Endometrium (tissue), 2 donors: Measurements from ENCODE around the gene TSPAN15.
"Not testable (repeated sequence)": the region's sequence is repeated elsewhere in the genome, so short reads cannot be mapped to it uniquely, and the experiment has no call there.

Source experiments
- FAIRE-seq: peaks from 2 replicates; lab custom pipeline; 2012; peaks lifted over from hg19 to GRCh38; lab: Jason Lieb, UNC
- donor health status: control.
- donor health status: control.

TSPAN15 gene

DNA sequence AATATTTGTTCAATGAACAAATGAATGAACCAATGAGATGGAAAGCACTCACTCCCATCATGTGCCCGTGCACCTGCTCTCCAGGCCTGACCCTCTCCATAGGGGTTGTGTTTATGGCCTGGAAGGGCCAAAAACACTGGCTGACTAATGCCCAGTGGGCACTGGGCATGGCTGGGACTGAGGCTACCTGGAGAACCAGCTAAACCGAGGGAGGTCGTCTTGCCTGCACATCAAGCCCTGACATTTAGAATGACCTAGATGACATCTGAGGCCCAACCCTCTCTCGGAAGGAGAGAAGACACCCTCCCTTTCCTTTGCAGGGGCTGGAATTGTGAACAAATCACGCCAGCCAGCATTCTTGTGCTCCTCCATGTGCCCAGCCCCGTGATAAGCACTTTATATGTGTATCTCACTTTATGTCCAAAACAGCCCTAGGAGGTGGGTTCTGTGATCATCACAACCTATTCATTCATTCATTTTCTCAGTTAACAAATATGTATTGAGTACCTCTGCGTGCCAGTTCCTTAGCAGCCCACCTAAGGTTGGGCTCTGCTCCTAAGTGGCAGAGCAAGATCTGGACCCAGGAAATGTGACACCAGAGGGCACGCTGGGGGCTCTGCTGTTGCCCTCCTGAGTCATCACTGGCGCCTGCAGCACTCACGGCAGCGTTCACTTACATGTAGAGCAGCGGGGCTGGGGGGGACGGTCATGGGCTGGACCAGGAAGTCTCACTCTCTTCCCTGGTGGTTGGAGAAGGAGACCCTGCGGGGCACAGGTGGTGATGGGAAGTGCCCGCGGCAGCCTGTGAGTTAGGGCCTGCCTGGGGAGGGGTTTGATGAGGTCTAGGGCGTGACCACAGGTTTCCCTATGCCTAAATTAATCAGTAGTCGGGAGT is 52.0 kb downstream of the TSPAN15 start:
- no peak for FAIRE-seq

DNA sequence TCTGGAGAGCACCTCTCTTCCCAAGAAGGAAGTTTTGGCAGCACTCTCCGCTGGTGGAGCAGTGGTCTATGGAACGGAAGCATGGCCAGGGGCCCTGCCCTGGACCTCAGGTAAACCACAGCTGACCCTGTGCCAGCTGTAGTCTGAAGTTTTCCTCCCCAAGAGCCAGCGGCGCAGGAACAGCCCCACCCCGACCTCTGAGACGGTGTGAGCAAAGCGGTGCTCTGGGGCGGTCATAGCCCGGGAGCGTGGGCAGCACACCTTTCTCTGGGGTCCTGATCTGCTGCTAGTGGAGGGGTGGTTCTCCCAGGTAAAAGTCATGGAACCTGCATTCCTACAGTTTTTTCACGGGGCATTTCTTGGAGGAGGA is 52.6 kb downstream of the TSPAN15 start:
- FAIRE-seq, result no peak

DNA sequence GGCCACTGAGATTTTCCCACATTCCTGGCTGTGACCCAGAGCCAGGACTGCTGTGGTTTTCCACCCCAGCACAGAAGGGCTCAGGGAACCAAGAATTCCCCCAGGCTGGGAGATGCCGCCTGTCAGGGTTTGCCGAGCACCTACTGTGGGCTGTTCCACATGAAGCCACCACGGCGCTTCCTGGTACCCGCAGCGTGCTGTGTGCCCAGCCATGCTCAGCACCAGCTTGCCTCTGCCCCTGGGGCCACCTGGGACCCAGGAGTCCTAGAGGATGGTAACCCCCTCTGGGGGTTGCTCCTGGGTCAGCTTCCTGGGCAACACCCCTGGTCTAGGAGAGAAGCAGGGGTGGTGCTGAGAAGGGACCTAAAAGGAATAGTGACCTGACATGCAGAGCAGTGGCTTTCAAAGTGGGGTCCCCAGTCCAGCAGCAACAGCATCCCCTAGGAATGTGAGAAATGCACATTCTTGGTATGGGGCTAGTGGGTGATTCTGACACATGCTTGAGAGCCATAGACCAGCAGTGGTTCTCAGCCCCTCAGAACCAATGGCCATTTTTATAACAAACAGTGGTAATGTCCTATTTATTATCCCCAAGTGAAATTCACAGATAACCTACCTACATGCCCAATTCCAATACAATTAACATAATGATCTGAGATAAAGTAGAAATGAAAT is 53.4 kb downstream of the TSPAN15 start:
- FAIRE-seq, result no peak

DNA sequence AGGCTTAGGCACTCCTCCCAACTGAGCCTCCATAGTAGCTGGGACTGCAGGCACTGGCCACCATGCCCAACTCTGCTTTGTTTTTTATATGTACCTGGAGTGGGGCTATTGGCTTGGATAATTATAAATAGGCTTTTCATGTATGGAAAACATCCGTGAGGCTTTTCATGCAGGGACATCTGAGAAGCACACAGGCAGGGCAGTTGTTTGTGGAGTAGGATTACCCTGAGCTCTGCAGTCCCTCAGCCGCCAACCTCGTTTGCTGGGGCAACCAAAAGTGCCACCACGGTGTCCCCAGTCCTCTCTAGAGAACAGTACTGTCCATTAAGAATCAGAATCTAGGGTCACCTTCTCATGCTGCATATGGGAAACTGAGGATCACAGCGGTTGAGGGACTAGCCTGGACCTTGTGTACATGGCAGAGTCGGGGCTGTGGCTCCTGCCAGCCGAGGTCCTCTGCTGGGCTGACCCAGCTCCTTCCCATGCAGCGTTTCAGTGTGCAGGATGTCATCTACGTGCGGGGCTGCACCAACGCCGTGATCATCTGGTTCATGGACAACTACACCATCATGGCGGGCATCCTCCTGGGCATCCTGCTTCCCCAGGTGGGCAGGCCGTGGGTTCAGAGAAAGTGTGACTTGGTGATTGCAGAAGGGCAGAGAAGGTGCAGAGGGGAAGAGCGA is 54.5 kb downstream of the TSPAN15 start:
- no peak for FAIRE-seq

DNA sequence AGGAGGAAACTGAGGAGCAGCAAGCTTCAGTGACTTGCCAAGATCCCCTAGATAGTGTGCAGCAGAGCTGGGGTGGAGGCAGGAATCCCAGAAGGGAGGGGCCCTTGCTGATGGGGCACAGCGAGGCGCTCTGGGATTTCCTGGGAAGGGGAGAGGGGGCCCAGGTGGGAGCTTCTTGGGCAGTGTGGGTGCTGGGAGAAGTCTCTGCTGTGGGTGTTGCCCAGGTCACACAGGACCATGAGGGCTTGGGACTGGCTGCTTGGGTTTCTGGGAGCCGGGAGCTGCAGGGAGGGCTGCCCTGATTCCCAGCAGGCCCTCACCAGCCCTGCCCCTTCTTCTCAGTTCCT is 55.2 kb downstream of the TSPAN15 start:
- no peak for FAIRE-seq

DNA sequence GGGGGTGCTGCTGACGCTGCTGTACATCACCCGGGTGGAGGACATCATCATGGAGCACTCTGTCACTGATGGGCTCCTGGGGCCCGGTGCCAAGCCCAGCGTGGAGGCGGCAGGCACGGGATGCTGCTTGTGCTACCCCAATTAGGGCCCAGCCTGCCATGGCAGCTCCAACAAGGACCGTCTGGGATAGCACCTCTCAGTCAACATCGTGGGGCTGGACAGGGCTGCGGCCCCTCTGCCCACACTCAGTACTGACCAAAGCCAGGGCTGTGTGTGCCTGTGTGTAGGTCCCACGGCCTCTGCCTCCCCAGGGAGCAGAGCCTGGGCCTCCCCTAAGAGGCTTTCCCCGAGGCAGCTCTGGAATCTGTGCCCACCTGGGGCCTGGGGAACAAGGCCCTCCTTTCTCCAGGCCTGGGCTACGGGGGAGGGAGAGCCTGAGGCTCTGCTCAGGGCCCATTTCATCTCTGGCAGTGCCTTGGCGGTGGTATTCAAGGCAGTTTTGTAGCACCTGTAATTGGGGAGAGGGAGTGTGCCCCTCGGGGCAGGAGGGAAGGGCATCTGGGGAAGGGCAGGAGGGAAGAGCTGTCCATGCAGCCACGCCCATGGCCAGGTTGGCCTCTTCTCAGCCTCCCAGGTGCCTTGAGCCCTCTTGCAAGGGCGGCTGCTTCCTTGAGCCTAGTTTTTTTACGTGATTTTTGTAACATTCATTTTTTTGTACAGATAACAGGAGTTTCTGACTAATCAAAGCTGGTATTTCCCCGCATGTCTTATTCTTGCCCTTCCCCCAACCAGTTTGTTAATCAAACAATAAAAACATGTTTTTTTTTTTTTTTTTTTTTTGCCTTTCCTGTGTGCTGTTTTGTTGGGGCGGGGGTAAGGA is 55.8 kb downstream of the TSPAN15 start:
- no peak for FAIRE-seq

DNA sequence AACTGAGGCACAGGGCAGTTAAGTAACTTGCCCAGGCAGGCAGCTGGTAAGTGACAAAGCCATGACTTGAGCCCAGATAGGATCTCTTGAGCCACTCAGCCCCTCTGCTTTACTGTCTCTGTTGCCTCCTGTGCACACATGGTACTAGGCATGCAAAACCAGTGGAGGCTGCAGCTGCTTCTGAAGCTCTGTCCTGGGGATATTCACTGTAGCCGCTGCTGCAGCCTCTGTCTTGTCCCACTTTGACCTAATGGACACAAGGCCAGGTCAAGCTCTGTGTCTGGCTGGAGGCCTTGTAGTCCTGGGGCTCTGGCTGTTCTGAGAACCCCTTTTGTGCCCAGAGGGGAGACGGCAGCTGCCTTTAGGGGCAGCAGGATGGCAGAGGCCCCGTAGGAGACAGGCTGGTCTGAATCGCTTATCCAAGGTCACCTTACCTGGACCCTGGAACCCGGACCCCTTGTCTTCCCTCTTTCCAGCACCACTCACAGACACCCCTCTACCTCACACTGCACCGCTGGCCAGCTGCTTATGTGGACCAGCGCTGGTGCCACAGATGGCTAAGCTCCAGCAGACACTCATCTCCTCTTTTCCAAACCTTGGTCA is 57.6 kb downstream of the TSPAN15 start:
- FAIRE-seq, result no peak

DNA sequence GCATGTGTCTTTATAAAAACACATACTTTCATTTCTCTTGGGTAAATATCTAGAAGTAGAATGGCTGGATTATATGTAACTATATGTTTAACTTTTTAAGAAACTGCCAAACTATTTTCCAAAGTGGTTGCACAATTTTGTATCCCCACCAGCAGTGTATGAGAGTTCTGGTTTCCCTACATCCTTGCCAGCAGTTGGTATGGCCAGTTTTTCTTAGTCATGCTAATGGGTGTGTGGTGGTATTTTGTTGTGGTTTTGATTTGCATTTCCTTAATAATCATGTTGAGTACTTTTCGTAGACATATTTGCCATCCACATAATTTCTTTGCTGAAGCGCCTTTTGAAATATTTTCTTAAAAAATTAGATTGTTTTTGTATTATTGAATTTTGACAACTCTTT is 61.6 kb downstream of the TSPAN15 start:
- FAIRE-seq, result no peak

DNA sequence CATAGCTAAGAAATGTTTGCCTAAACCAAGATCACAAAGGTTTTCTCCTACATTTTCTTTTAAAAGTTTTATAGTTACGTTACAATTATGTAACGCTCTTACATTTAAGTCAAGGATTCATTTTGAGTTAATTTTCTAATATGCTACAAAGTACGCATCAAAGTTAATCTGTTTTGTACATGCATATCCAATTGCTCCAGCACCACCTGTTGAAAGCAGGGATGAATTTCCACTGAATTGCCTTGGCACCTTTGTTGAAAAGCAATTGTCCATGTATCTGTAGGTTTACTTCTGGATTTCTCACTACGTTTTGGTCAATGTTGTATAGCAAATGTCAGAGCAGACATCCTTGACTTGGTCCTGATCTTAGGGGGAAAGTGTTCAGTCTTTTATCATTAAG is 62.4 kb downstream of the TSPAN15 start:
- no peak for FAIRE-seq

DNA sequence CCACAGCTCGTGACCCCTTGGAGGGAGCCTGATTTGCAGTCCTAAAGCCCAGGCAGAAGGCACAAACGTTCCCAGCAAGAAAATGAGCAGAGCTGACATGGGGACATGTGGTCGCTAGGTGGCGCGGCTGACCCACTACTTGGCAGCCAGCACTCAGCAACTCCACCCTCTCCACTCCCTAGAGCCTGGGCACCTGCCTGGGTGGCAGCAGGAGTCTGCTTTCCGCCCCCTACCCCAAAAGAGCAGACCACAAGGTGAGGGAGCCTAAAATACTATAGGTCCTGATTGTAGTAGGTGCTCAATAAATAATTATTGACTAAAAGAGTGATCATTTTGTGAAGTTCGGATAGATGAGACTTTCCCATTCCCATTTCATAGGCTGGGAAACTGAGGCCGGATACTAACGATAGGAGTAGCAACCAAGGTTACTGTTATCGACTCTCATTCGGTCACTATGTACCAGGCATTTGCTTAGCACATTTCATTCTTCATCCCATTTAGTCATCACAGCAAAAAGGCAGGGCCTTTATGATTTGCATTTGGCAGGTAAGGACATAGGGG is 64.5 kb downstream of the TSPAN15 start:
- no peak for FAIRE-seq

DNA sequence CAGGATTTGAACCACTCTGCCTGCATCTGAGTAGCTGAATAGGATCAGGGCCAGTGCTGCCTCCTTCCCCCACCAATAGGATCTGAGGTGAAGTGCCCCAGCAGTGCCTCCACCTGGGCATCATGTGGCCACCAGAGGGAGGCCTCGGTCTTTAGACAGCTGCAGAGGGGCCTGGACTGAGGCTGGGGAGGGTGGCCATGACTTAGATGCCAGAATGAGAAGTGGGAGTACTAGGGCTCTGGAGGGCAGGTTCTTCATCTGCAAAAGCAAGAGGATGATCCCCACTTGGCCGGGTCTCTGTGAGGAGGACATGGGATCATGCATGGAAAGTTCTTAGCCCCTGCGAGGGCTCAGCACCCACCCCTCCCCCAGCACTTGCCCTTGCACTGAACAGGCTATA is 65.1 kb downstream of the TSPAN15 start:
- FAIRE-seq, result no peak

DNA sequence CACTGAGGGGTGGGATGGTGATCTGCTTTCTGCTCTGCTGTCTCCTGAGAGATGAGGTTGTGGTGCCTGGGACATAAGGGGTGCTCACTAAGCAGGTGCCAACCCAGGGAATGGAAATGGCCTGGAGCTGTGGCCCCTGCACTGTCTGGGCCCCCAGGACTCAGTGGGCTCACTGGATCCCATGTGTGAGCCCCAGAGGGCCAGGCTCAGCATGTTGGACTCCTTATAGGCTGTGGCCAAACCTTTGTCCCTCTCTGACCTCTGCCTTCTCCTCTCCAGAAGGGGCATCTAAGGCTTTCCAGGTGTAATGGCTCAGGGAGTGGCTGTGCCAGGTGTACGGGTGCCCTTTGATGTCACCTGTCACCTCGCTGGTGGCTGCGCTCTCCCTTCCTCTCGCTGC is 65.5 kb downstream of the TSPAN15 start:
- no peak for FAIRE-seq

DNA sequence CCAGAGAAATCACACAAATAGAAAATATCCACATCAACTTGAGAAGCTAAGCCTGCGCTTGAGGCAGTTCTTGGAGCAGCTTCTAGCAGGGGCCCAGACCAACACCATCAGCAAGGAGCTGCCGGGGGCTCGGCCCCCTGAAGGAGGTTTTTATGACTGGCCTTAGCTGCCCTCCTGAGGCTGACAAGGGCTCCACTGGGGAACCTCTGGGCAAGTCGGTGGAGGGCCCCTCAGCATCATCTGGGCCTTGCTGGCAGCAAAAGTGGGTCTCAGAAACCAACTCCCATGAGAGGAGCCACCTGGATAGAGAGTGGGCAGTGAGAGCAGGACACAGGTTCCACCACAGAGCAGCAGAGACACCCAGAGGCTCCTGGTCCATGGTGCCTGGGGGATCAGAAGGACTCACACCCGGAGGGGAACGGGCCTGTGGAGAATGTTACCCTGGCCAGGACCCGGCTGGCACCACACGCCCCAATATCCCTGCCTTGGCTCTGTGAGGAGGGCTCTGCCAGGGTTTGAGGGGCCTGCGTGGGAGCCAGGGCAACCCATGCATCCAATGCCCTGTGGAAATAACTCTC is 66.1 kb downstream of the TSPAN15 start:
- FAIRE-seq, result no peak

DNA sequence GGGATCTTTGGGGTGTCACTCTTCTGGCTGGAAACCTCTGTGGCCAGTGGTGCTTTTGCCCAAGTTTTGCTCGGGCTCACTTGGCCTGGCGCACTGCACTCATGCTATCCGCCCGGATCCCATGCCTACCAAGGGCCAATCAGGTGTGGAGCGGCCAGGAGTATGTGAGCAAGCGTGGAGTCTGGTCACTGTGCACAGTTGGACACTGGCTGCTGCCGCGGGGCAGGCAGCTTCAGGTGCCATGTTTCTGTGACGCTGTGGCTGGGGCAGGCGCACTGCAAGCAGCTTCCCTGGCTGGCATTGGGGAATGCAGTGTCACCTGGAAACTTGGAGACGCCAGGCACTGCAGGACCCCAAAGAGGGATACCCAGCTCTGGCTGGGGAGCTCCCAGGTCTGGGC is 76.7 kb downstream of the TSPAN15 start:
- FAIRE-seq, result no peak

DNA sequence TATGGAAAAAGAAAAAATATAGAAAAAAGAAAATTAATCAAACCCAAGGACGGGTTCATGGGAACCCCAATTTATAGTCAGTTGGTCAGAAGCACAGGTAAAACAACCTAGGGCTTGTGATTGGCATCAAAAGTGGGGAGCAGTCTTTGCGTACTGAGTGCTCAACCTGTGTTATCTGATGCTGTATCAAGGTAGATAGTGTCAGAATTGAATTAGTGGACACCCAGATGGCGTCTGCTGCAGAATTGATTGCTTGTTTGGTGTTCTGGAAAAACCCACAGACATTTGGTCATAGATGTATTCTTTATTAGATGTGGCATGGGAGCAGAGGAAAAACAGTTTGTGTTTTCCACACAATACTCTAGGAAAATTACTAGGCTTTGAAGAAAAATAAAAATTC is 82.4 kb downstream of the TSPAN15 start:
- no peak for FAIRE-seq

DNA sequence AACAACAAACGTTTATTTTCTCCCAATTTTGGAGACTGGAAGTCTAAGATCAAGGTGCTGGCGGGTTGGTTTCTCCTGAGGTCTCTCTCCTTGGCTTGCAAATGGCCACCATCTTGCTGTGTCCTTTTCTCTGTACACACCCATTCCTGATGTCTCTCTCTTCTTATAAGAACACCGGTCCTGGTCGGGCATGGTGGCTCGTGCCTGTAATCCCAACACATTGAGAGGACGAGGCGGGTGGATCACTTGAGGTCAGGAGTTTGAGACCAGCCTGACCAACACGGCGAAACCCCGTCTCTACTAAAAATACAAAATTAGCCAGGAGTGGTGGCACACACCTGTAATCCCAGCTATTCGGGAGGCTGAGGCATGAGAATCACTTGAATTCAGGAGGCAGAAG is 85.3 kb downstream of the TSPAN15 start:
- not testable (repeated sequence) for FAIRE-seq

DNA sequence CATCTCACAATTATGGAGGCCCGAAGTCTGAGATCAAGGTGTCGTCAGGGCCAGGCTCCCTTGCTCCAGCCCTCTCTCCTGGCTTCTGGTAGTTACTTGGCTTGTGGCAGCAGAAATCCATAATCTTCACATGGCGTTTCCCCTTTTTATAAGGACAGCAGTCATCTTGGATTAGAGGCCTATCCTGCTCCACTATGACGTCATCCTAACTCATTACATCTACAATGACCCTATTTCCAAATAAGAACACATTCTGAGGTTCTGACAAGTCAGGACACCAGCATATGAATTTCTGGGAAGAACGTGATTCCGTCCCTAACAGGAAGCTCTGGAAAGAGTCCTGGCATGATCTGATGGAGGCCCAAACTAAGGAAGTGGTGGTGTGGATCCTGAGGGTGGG is 86.2 kb downstream of the TSPAN15 start:
- no peak for FAIRE-seq

DNA sequence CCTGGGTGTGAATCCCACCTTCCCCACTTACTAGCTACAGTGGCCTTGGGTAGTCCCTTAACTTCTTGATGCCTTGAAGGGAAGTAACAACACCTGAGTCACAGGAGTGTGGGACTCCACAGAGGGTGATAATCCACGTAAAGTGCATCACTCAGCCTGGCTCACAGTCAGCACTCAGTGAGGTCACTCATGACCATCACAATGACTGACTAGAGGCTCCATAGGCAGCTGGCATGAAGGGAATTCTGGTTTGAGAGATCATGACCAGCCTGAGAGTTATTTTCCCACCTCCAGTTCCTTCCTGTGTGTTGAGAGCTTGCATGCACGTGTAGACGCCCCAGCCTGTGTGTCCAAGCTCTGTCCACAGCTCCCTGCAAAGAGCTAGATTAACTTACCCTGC is 87.2 kb downstream of the TSPAN15 start:
- FAIRE-seq, result no peak

DNA sequence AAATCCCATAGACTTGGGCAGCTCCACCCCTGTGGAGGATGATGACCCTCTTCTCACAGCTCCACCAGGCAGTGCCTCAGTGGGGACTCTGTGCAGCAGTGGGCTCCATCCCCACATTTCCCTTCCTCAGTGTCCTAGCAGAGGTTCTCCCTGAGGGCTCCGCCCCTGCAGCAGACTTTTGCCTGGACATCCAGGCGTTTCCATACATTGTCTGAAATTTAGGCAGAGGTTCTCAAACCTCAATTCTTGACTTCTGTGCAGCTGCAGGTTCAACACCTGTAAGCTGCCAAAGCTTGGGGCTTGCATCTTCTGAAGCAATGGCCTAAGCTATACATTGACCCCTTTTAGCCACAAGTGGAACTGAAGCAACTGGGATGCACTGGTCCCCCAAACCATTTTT is 90.2 kb downstream of the TSPAN15 start:
- FAIRE-seq, result no peak

DNA sequence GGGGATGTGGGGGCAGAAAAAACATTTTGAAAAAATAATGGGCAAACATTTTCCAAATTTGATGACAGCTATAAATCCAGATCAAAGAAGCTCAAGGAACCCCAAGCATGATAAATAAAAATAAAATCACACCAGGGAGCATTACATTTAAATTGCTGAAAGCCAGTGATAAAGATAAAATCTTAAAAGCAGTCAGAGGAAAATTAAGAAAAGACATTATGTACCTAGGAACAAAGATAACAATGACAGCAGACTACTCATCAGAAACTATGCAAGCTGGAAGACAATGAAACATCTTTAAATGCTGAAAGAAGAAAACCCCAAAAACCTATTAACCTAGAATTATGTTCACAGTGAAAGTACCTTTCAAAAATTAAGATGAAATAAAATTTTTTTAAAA is 98.7 kb downstream of the TSPAN15 start:
- no peak for FAIRE-seq

DNA sequence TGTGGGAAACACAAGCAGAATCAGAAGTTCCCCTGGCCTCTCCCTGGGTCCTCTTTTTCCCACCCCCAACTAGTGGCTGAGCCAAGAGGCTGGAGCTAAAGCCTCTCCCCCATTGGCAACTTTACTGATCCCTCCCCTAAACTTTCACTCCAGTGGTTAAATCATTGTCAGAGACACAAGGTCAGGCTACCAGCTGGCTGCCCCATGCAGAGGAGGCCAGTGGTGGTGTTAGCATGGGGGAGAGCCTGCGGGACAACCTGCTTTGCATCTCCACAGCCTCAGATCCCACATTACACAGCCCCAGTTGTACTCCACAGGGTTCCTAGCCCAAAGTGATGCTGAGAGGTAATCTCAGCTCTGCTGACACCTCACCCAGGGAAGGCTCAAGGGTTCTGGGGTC is 101.0 kb downstream of the TSPAN15 start:
- FAIRE-seq, result no peak
